HL-60/S4 treated with retinoic acid at 250 ng/mL for 4 days and 3 days (cell line): ENCODE measurements around the gene TTC33.
"Not testable (repeated sequence)": the region's sequence is repeated elsewhere in the genome, so short reads cannot be mapped to it uniquely, and the experiment has no call there.

Experiments used
- in situ Hi-C: fragments of 300-500 bp; cut with MboI; formaldehyde crosslinking; loops from 2 replicates; pipeline ENCODE4 v1.7.0; 2022; ENCODE audit warnings: low sequenced_read_pairs

TTC33 gene

GRCh38 chr5:40755407-40756365 is at the start of gene TTC33:
Gene TTC33, minus strand, starts transcription at chr5:40755961. Its CDS starts 8,943 bp downstream, at chr5:40747018.
- in situ Hi-C loops, result no loop called here

- in situ Hi-C loops, result no loop called here
Observed at GRCh38 chr5:40801771-40802562, 46.2 kb upstream of the TTC33 start.

GRCh38 chr5:40799258-40799657 is 43.5 kb upstream of the TTC33 start:
- in situ Hi-C loops, result no loop called here

GRCh38 chr5:40798801-40799210 is 43.0 kb upstream of the TTC33 start:
- in situ Hi-C loops, result no loop called here

- in situ Hi-C loops, result no loop called here
Observed at GRCh38 chr5:40798012-40798800, 42.4 kb upstream of the TTC33 start, which contains the start of gene PRKAA1. Gene PRKAA1, minus strand, starts transcription at chr5:40798374. Its CDS starts 185 bp downstream, at chr5:40798189.

- in situ Hi-C loops, result no loop called here
Observed at GRCh38 chr5:40797273-40798011, 41.7 kb upstream of the TTC33 start.

- in situ Hi-C loops, result no loop called here
Observed at GRCh38 chr5:40796487-40796889, 40.7 kb upstream of the TTC33 start.

- in situ Hi-C loops, result not testable (repeated sequence)
Observed at GRCh38 chr5:40794877-40795276, 39.1 kb upstream of the TTC33 start.

- in situ Hi-C loops, result not testable (repeated sequence)
Observed at GRCh38 chr5:40794340-40794739, 38.6 kb upstream of the TTC33 start.

- in situ Hi-C loops, result not testable (repeated sequence)
Observed at GRCh38 chr5:40792691-40793090, 36.9 kb upstream of the TTC33 start.

- in situ Hi-C loops, result no loop called here
Observed at GRCh38 chr5:40791715-40792139, 36.0 kb upstream of the TTC33 start.

- in situ Hi-C loops, result no loop called here
Observed at GRCh38 chr5:40790947-40791593, 35.3 kb upstream of the TTC33 start.

GRCh38 chr5:40788941-40789340 is 33.2 kb upstream of the TTC33 start:
- in situ Hi-C loops, result not testable (repeated sequence)

GRCh38 chr5:40787986-40788385 is 32.2 kb upstream of the TTC33 start:
- in situ Hi-C loops, result no loop called here

- in situ Hi-C loops, result not testable (repeated sequence)
Observed at GRCh38 chr5:40786664-40787063, 30.9 kb upstream of the TTC33 start.

- in situ Hi-C loops, result no loop called here
Observed at GRCh38 chr5:40784916-40785315, 29.2 kb upstream of the TTC33 start.

- in situ Hi-C loops, result no loop called here
Observed at GRCh38 chr5:40784027-40784653, 28.4 kb upstream of the TTC33 start.

- in situ Hi-C loops, result no loop called here
Observed at GRCh38 chr5:40781843-40782409, 26.2 kb upstream of the TTC33 start.

GRCh38 chr5:40780858-40781257 is 25.1 kb upstream of the TTC33 start:
- in situ Hi-C loops, result no loop called here
